HG03108 (cell line): Measurements from ENCODE around the gene PRPF40A.

Experiments
- ATAC-seq: cut with Tn5 transposase; IDR thresholded peaks from one replicate; pipeline ENCODE4 v1.9.1; 2021; ENCODE audit warnings: moderate library complexity; ENCODE audit not compliant: unreplicated experiment

The PRPF40A gene

GRCh38 chr2:152655880-152656279 lies 61.4 kb downstream of the PRPF40A start:
- ATAC-seq: no peak

DNA sequence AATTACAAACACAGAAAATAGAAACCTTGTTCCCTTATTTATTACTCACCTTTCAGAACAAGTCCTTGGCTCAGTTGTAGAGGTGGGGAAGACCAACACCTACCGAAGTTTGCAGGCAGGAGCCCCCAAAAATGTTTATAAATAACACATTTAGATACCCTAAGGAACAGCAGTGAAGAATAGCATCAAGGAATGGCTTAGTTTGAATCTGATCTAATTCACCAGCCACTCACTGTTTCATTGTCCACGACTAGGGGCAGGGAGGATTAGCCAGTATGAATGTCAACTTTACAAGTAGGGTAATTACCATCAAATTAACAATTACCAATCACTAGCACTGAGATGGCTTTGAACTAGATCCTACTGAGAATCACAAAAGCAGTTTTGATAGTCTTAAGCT lies 65.4 kb downstream of the PRPF40A start:
- no peak for ATAC-seq

DNA sequence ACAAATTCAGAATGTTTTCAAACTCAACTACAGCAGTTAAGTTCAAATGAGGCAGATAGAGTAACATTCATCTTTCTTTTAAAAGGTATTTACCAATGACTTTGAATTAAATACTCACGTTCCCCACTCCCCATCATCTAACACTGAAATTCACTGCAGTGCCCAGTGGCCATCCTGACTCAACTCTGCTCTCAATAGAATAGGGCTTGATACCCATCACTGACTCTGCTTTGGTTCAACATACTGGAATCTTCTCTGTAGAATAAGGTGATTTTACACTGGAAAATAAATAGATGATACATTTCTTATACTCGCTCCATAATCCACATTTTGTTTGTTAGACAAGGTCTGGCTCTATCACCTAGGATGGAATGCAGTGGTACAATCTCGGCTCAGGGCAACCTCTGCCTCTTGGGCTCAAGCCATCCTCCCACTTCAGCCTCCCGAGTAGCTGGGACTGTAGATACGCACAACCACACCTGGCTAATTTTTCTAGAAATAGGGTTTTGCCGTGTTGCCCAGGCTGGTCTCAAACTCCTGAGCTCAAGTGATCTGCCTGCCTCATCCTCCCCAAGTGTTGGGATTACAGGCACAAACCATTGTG lies 66.4 kb downstream of the PRPF40A start:
- no peak for ATAC-seq

DNA sequence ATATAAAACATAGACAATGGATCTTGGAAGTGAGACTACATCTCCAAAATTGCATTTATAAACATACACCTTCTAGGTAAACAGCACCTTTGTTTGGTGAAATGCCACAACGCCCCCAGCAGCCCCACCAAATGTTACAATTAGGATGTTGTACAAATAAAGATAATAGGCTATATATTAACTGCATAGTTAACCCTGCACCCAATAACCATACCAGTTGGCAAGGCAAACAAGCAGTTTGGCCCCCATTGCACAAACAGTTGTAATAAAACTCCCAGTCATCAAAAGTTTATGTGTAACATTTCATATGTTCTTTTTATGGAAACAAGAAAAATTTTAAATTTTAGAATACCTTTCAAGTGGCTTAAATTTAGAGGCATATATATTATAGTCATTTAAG lies 67.3 kb downstream of the PRPF40A start:
- no peak for ATAC-seq

- ATAC-seq: no peak
Measured at GRCh38 chr2:152648336-152648735, 68.9 kb downstream of the PRPF40A start.

- no peak for ATAC-seq
Measured at GRCh38 chr2:152647552-152647951, 69.7 kb downstream of the PRPF40A start.

DNA sequence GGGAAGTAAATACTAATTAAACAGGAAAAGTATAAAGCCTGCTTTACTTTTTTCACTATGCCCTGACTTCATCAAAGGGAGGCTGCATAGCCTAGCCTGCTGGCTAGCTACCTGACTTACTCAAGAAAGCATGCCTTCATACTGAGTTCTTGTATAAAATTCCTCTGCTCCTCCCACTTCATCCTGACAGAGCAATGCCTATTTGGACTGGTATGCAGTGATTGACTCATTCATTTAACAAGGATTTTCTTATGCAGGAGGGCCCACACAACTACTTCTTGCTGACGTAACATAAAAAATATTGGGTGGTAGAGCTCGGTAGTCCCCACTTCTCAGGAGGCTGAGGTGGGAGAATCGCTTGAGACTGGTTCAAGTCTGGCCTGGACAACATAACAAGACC lies 70.5 kb downstream of the PRPF40A start:
- no peak for ATAC-seq

- ATAC-seq: no peak
Measured at GRCh38 chr2:152646264-152646663, 71.0 kb downstream of the PRPF40A start.

- no peak for ATAC-seq
Measured at GRCh38 chr2:152644189-152644873, 72.9 kb downstream of the PRPF40A start.

- no peak for ATAC-seq
Measured at GRCh38 chr2:152638590-152638989, 78.7 kb downstream of the PRPF40A start.

- ATAC-seq: no peak
Measured at GRCh38 chr2:152638056-152638455, 79.2 kb downstream of the PRPF40A start.

- no peak for ATAC-seq
Measured at GRCh38 chr2:152637251-152637650, 80.0 kb downstream of the PRPF40A start.

DNA sequence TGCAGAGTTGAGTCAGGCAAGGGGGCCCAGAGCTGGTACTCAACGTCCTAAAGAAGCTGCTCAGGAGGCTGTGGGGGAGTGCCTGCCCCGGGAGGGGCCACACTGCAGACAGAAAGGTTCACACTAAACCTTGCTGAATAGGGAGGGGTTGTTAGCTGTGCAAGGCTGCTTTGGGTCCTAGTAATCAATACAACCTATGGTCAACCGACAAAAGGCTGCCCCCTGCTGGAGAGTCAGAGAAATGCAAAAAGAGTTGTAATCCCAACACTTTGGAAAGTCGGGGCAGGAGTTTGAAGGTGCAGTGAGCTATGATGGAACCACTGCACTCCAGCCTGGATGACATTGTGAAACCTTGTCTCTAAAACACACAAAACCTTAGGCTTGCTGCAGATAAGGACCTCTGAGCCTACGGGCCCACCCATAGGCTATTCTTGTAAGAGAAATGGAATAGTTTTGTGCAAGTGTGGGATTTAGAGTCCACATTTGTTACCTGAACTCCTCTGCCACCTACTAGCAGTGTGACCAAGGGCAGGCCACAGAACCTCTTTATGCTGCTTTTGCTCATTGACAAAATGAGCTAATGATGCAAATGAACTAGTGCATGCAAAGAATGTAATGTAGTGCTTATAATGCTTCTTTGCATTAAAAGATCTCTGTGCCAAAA lies 81.5 kb downstream of the PRPF40A start:
- no peak for ATAC-seq

- ATAC-seq: no peak
Measured at GRCh38 chr2:152632736-152633135, 84.5 kb downstream of the PRPF40A start.

DNA sequence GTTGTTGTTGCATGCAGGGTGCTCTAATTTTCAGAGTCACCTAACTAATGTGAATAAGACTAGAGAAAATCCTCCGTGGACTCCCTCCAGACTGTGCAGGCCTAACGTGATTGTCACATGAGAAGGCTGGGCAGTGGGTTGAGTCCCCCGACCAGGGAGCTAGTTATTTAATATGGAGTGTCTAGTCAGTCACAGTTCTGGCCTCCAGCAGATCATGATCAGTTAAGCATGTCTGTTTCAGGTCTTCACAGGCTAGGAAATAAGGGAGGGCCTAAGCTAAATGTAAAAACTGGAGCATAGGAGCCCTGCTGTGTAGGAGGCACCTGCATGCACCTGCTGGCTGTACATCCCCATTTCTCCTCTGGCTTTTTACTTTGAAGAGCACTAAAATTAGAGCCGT lies 86.8 kb downstream of the PRPF40A start:
- no peak for ATAC-seq

DNA sequence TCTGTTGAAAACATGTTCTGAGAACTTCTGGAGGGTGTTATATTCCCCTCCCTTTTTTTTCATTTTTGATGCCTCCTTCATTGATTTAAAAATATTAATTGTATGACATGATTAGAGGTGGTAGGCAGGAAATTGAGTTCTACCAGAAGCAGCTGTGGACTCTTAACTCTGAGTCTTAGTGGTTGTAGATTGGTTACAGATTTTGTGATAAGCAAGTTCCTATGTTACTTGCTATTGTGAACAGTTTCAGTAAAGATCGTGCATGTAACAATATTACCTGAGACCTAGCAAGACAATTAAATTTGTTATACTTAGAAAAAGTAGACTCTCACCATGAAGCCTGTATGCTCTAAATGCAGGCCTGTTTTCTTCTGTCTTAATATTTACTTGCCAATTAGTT lies 88.1 kb downstream of the PRPF40A start:
- ATAC-seq: no peak

DNA sequence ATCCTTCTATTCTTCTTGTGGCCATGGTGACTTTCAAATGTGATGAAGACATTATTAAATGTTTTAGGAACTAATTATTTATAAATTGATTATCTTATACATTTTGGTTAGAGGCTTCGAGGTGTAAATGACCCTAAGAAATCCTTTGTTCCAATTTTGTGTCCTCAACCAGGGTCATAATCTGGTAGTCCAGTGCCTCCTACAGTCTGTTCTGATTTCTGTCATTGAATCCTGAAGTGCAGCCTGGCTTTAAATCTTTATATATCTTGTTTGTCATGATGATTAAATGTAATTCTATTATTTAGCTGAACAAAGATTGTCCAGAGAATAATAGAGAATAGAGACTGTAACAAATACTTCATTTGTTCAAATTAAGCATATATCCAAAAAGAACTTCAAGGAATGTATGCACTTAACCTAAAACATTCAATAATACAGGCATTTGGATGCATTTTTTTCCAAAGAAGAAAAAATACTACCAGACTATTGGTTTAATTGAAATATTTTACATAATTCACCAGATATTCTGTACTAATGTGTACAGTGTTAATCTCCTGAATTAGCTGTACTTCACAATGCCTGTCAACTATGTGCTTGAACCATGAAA lies 89.8 kb downstream of the PRPF40A start:
- no peak for ATAC-seq

GRCh38 chr2:152626911-152627339 lies 90.3 kb downstream of the PRPF40A start:
- no peak for ATAC-seq

DNA sequence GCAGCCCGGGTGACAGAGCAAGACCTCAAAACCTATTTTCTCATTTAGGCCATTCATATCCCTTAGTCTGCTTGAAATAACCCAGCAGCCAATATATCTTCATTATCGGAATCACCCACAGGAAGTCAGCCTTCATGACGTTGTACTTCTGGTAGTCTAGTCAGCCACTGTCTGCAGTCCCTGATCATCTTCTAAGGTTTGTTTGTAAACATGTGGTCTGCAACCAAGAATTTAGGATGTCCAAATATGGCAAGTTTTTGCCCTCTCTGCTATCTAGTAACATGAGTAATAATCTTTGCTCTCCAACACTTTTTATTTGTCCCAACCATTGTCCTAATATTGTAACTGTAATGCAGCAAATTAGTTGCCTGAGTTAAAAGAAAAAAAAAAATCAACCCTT lies 92.5 kb downstream of the PRPF40A start:
- ATAC-seq: no peak

- no peak for ATAC-seq
Measured at GRCh38 chr2:152623775-152624174, 93.5 kb downstream of the PRPF40A start.

DNA sequence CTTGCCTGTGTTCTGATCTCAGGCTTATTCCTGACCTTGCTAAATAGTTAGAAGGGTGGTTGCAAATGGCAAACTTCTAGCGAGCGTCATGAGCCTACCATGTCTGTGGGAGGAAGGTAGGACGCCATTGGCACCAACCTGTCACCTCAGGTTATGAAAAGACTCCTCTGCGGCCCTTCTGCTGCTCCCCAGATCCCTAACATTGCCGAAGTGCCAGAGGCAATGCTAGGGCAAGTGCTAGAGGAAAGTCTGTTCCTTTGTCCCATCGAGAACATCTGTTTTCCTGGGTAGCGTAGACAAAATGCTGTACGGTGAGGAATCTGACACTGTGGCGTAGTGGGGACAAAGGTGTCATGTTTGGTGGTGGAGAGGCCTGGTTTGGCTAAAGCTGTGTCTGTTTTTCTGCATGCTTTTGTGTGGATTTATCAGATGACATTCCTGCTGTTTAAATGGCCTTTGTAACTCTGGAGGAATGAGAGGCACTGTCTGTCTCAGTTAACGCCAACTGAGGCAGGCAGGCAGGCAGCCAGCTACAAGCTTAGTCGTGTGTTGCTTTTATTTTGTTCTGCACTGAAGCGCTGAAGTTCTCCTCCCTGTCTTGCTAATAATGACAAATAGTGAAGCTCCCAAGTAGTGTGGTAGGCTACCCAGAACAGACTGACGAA lies 94.1 kb downstream of the PRPF40A start:
- no peak for ATAC-seq
